ENCODE measurements around the gene CCDC68. TPM values are rescaled to one million over a fixed set of nuclear protein-coding genes. Genes with fewer than 3 reads are reported as not detected.

CCDC68 gene
- total and polyA plus RNA-seq, 2 of the 8 experiments (the other 6 are each of a cell fraction or from before 2014, with no cell fraction given): 0.06 to 0.80 TPM

DNA sequence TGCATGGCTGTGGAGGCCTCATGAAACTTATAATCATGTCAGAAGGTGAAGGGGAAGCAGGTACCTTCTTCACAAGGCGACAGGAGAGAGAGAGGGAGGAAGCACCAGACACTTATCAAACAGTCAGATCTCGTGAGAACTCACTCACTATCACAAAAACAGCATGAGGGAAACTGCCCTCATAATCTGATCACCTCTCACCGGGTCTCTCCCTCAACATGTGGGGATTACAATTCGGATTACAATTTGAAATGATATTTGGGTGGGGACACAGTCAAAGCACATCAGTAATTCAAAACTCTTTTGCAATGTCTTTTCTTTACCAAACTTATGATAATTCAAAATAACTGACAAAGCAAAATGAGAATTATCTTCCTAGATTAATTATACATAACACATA, 8.5 kb upstream of the CCDC68 start:
- DNase-seq (ENCODE audit: low read depth in 1 of 2, low spot score in 2 of 2): no peak
- no peaks in the 10 kb centered on the region for H3K4me1 ChIP-seq (replicated peaks in 1 of 4; ENCODE audit: control insufficient read depth in 3 of 4, insufficient read depth in 4 of 4, low read length in 3 of 4)
- no peak overlapping the region for H2BK120ac ChIP-seq (replicated peaks; ENCODE audit: low read depth, low read length)
- TF ChIP-seq NANOG (IDR thresholded peaks at IDR 0.05; ENCODE audit: insufficient read depth, low read depth, low read length, poor library complexity, severe bottlenecking): no peak
- no peak for TF ChIP-seq CTCF (IDR thresholded peaks at IDR 0.05; ENCODE audit: control extremely low read depth in 1 of 3, insufficient read depth in 1 of 3, low read depth in 1 of 3, low read length in 3 of 3)
- no peak for TF ChIP-seq ATF2 (IDR thresholded peaks at IDR 0.05; ENCODE audit: low read length)
- TF ChIP-seq JUN (IDR thresholded peaks at IDR 0.05; ENCODE audit: low read depth, low read length): no peak
- no peak for TF ChIP-seq SUZ12 (IDR thresholded peaks at IDR 0.05; ENCODE audit: low read length)
- TF ChIP-seq RBBP5 (IDR thresholded peaks at IDR 0.05; ENCODE audit: borderline replicate concordance, low read depth, low read length): no peak
- no peak for TF ChIP-seq YY1 (IDR thresholded peaks at IDR 0.05; ENCODE audit: low read depth, low read length)
- no peak for TF ChIP-seq SAP30 (IDR thresholded peaks at IDR 0.05; ENCODE audit: insufficient read depth, insufficient replicate concordance, low read length)
- TF ChIP-seq ATF3 (IDR thresholded peaks at IDR 0.05; ENCODE audit: insufficient read depth, low read depth, low read length): no peak

More for the DNA sequence above, 8.5 kb upstream of the CCDC68 start:
- Histone ChIP-seq H3K27ac (ENCODE audit: low read depth, low read length) (no peak overlapping the region), H3K79me1 (ENCODE audit: low read depth, low read length) (no peaks in the 10 kb centered on the region), H3K9ac (replicated peaks in 1 of 4; ENCODE audit: extremely low read depth in 1 of 4, low read depth in 3 of 4, low read length in 3 of 4) (no peak overlapping the region; a peak in 1 of 7 replicates), H3K18ac (ENCODE audit: extremely low read depth, low read length) (no peak overlapping the region), H3K23ac (ENCODE audit: insufficient read length) (no peak overlapping the region), H3K4ac (replicated peaks; ENCODE audit: insufficient read length, low read depth, low read length) (no peak overlapping the region), H2BK12ac (ENCODE audit: low read depth, low read length) (no peak overlapping the region), H4K91ac (replicated peaks; ENCODE audit: insufficient read length, low read length) (no peak overlapping the region), H4K5ac (ENCODE audit: insufficient read length, low read depth, low read length) (no peak overlapping the region), H2BK15ac (ENCODE audit: low read length) (no peak overlapping the region), H2AFZ (ENCODE audit: low read length) (no peak overlapping the region), H2AK5ac (ENCODE audit: low read depth, low read length) (no peak overlapping the region), H3K79me2 (ENCODE audit: control insufficient read depth in 1 of 2, insufficient read depth in 2 of 2, low read length in 2 of 2) (no peaks in the 10 kb centered on the region), H3K14ac (ENCODE audit: insufficient read length) (no peak overlapping the region), H3K9me3 (ENCODE audit: insufficient read depth in 2 of 2, low read depth in 1 of 2, low read length in 1 of 2) (no peaks in the 10 kb centered on the region), H2BK5ac (ENCODE audit: low read depth, low read length) (no peak overlapping the region), H3K4me3 (ENCODE audit: extremely low read depth in 1 of 4, insufficient read depth in 2 of 4, low read depth in 3 of 4, low read length in 4 of 4) (no peak overlapping the region), H2BK20ac (ENCODE audit: low read length) (no peak overlapping the region), H3K23me2 (ENCODE audit: low read depth, low read length) (no peaks in the 10 kb centered on the region), H4K20me1 (replicated peaks in 1 of 2; ENCODE audit: control insufficient read depth in 1 of 2, insufficient read depth in 2 of 2, low read length in 2 of 2) (no peaks in the 10 kb centered on the region), H4K8ac (ENCODE audit: extremely low read depth, insufficient read depth, low read length) (no peak overlapping the region), H3K36me3 (ENCODE audit: control insufficient read depth in 2 of 4, insufficient read depth in 4 of 4, low read length in 3 of 4) (no peaks in the 10 kb centered on the region), H3K27me3 (replicated peaks in 1 of 4; ENCODE audit: control insufficient read depth in 3 of 4, extremely low read depth in 1 of 4, insufficient read depth in 3 of 4, low read length in 3 of 4) (no peaks in the 10 kb centered on the region), H3K56ac (replicated peaks; ENCODE audit: insufficient read length, low read depth, low read length) (no peak overlapping the region), H3K4me2 (ENCODE audit: insufficient read depth in 1 of 2, low read depth in 2 of 2, low read length in 2 of 2) (no peak overlapping the region)
- no peak for FAIRE-seq
- POLR2A ChIA-PET (ENCODE audit: partially characterized antibody): no interaction called here
- CTCF ChIA-PET (ENCODE audit: partially characterized antibody): interaction anchor here (1.0 kb wide), 1 partner anchor 24 kb away, joined by 3 read pairs; no protein-coding TSS in a partner anchor
- 98% methylated on average over 4 of the region's 4 CpGs; no CpG with 5 or more reads in 1 of the 2 experiments for WGBS, 2 experiments (ENCODE audit: extremely low coverage in 1 of 2, insufficient coverage in 1 of 2, insufficient read length in 1 of 2, insufficient replicate concordance in 2 of 2, low coverage in 1 of 2, low lambda C conversion rate in 2 of 2, missing lambda C conversion rate in 1 of 2)

Measured in H1 (cell line).